Choroid plexus epithelial cell (primary cell): ENCODE measurements around the gene STEAP1B.
"Not testable (repeated sequence)": the region's sequence is repeated elsewhere in the genome, so short reads cannot be mapped to it uniquely, and the experiment has no call there.

Experiments
- DNase-seq: peaks from one replicate; pipeline ENCODE4 v3.0.0-alpha.2; 2010; ENCODE audit warnings: low read depth
- H3K4me3 ChIP-seq: 2 replicates; pipeline ENCODE4 v1.5.1; 2011; ENCODE audit warnings: low read depth, mild to moderate bottlenecking, control low read depth, low read length, moderate library complexity
- TF ChIP-seq, protein P1 (sequence below): conservative IDR thresholded peaks from 2 replicates; pipeline ENCODE4 v1.5.1; 2011; ENCODE audit warnings: low read depth, mild to moderate bottlenecking, control low read depth, inconsistent platforms, low read length, moderate library complexity

Gene STEAP1B

DNA sequence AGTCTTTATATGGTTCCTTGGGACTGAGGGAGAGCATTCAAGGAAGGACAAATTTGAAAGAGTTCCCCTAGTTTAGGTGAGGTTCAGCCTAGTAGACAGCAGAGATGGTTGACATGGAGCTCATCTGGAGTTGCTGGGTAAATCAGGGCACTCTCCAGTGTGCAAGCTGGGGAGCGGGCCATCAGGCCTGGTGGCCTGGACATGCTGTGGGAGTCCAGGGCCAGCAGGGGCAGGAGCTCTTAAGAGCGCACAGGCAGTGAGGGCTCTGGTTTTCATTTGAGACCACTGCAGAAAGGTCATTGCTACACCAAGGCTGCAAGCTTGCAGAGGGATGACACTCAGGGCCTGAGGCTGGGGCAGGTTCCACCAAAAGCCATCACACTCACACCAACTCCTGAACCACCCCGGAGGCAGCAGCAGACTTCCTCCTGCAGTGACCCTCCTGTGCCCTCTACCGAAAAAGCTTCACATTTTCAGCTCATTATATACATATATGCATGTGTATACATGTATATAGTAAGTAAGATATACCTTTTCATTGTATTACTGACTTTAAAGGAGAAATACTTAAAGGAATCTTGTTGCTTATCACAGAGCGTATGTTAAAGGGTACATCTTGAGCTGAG, 39.5 kb downstream of the STEAP1B start:
- DNase-seq, result no peak
- TF ChIP-seq, protein P1, sequence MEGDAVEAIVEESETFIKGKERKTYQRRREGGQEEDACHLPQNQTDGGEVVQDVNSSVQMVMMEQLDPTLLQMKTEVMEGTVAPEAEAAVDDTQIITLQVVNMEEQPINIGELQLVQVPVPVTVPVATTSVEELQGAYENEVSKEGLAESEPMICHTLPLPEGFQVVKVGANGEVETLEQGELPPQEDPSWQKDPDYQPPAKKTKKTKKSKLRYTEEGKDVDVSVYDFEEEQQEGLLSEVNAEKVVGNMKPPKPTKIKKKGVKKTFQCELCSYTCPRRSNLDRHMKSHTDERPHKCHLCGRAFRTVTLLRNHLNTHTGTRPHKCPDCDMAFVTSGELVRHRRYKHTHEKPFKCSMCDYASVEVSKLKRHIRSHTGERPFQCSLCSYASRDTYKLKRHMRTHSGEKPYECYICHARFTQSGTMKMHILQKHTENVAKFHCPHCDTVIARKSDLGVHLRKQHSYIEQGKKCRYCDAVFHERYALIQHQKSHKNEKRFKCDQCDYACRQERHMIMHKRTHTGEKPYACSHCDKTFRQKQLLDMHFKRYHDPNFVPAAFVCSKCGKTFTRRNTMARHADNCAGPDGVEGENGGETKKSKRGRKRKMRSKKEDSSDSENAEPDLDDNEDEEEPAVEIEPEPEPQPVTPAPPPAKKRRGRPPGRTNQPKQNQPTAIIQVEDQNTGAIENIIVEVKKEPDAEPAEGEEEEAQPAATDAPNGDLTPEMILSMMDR, result no peak
- no peak overlapping the region for H3K4me3 ChIP-seq

DNA sequence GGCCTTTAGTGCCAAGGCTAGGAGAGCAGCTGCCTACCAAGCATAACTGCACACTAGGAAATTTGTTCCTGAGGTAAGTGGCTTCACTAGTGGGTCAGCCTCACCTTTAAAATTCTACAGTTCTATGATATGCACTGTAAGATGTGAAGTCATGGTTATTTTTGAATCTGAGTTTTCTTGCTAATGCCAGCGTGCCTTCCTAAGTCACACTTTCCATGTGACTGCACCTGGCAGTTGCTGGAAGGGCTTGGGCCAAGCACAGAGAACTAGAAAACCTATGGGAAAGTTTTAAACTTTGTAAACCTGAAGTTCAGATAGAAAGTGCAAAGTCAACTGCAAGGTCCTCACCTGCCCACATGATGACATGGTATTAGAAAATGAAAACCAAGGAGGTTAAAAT, 42.5 kb downstream of the STEAP1B start:
- no peak for DNase-seq
- H3K4me3 ChIP-seq, result no peak overlapping the region
- TF ChIP-seq, protein P1, result no peak

GRCh38 chr7:22454446-22454845, 45.5 kb downstream of the STEAP1B start:
- no peak overlapping the region for H3K4me3 ChIP-seq
- TF ChIP-seq, protein P1, result no peak
- no peak for DNase-seq

GRCh38 chr7:22452960-22453558, 46.9 kb downstream of the STEAP1B start:
- DNase-seq, result no peak
- H3K4me3 ChIP-seq, result no peak overlapping the region
- TF ChIP-seq, protein P1, result no peak

GRCh38 chr7:22452142-22452959, 47.6 kb downstream of the STEAP1B start:
- TF ChIP-seq, protein P1, result peak; percentile 85
- H3K4me3 ChIP-seq, result peak overlapping the region; percentile 42
- peak; percentile 61 for DNase-seq

DNA sequence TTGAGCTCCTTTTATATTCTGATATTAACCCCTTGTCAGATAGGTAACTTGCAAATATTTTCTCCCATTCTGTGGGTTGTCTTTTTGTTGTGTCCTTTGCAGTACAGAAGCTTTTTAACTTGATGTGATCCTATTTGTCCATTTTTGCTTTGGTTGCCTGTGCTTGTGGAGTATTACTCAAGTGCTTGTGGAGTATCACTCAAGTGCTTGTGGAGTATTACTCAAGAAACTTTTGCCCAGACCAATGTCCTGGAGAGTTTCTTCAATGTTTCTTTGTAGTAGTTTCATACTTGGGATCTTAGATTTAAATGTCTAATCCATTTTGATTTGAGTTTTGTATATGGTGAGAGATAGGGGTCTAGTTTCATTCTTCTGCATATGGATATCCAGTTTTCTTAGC, 50.0 kb downstream of the STEAP1B start:
- H3K4me3 ChIP-seq, DNase-seq: not testable (repeated sequence)

GRCh38 chr7:22447762-22448161, 52.2 kb downstream of the STEAP1B start:
- DNase-seq, result no peak
- TF ChIP-seq, protein P1, result no peak

More at GRCh38 chr7:22447762-22448161, 52.2 kb downstream of the STEAP1B start:
- H3K4me3 ChIP-seq, result no peak overlapping the region
